Retinal pigment epithelial cell (primary cell): Measurements from ENCODE around the gene C5orf24.
"Not testable (repeated sequence)": the region's sequence is repeated elsewhere in the genome, so short reads cannot be mapped to it uniquely, and the experiment has no call there.

Source experiments
- DNase-seq: peaks from one replicate; pipeline ENCODE4 v3.0.0-alpha.2; 2010; ENCODE audit warnings: low read depth
- H3K4me3 ChIP-seq: 2 replicates; pipeline ENCODE4 v1.5.1; 2011; ENCODE audit warnings: mild to moderate bottlenecking, low read length, control low read depth, moderate library complexity
- CTCF ChIP-seq: conservative IDR thresholded peaks from 2 replicates; pipeline ENCODE4 v1.5.1; 2011; ENCODE audit warnings: low read depth, low read length, control low read depth, inconsistent platforms

The C5orf24 gene

GRCh38 chr5:134878403-134878802, 32.6 kb downstream of the C5orf24 start:
- TF ChIP-seq CTCF, result no peak
- H3K4me3 ChIP-seq, result no peak overlapping the region
- DNase-seq, result no peak

DNA sequence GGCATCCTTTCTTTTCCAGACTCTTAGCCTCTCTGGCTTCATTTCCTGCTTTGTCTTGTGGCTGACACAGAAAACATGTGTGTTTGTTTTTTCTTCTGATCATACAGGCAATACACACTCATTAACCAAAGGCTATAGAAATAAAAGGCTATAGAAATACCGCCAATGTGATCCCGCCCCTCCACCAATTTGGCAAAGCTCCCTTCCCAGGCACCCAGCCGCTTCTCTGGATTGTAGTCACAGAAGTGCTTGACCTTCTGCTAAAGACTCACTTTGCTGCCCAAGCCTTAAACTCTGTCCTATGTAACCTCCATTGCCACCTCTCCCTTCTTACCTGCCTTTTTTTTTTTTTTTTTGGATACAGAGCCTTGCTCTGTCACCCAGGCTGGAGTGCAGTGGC, 33.7 kb downstream of the C5orf24 start:
- no peak overlapping the region for H3K4me3 ChIP-seq
- TF ChIP-seq CTCF, result no peak
- DNase-seq, result no peak

- not testable (repeated sequence) for DNase-seq, H3K4me3 ChIP-seq
These were observed 35.2 kb downstream of the C5orf24 start for GRCh38 chr5:134880937-134881336.

DNA sequence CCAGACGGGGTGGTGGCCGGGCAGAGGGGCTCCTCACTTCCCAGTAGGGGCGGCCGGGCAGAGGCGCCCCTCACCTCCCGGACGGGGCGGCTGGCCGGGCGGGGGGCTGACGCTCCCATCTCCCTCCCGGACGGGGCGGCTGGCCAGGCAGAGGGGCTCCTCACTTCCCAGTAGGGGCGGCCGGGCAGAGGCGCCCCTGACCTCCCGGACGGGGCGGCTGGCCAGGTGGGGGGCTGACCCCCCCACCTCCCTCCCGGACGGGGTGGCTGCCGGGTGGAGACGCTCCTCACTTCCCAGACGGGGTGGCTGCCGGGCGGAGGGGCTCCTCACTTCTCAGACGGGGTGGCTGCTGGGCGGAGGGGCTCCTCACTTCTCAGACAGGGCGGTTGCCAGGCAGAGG, 35.9 kb downstream of the C5orf24 start:
- H3K4me3 ChIP-seq, DNase-seq: not testable (repeated sequence)

GRCh38 chr5:134887593-134888159, 41.9 kb downstream of the C5orf24 start:
- TF ChIP-seq CTCF, result no peak
- H3K4me3 ChIP-seq, result no peak overlapping the region
- no peak for DNase-seq

- no peak for DNase-seq
- no peak overlapping the region for H3K4me3 ChIP-seq
- TF ChIP-seq CTCF, result no peak
These were observed 43.6 kb downstream of the C5orf24 start for GRCh38 chr5:134889335-134889734.

- no peak for TF ChIP-seq CTCF
These were observed 45.7 kb downstream of the C5orf24 start for GRCh38 chr5:134891473-134891872.

DNA sequence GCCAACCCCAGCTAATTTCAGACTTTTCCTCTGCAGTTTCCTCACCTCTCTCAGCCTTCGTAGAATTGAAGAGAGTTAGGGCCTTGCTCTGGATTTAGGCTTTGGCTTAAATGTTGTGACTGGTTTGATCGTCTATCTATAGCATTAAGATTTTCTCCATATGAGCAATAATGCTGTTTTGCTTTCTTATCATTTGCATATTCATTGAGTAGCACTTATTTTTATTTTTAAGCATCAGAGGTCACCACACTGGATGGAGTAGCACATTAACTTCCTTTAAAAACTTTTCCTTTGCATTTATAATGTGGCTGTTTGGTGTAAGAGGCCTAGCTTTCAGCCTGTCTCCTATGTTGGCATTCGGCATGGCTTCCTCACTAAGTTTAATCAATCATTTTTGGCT, 46.5 kb downstream of the C5orf24 start:
- no peak for DNase-seq
- no peak overlapping the region for H3K4me3 ChIP-seq
- TF ChIP-seq CTCF, result no peak

More at GRCh38 chr5:134891473-134891872, 45.7 kb downstream of the C5orf24 start:
- H3K4me3 ChIP-seq, result no peak overlapping the region
- DNase-seq, result no peak
